ENCODE results near the gene PRICKLE4. TPM values are rescaled to one million over a fixed set of nuclear protein-coding genes. Genes with fewer than 3 reads are reported as not detected.

PRICKLE4 gene
- total RNA-seq, 1 experiment from 2014 or later: 6.4 TPM

- no peak for TF ChIP-seq CTCF (IDR thresholded peaks at IDR 0.05; ENCODE audit: unreplicated experiment)
- H3K27ac Mint-ChIP-seq (ENCODE audit: unreplicated experiment): no peak overlapping the region
- H3K9me3 Mint-ChIP-seq (ENCODE audit: low read depth, unreplicated experiment): no peaks in the 10 kb centered on the region
- CTCF ChIA-PET: interaction anchor here (1.1 to 1.4 kb wide), 3 partner anchors 10 to 47 kb away, joined by 3 to 4 read pairs (median 3); partner anchors contain the start of gene TOMM6
- no peak overlapping the region for H3K4me3 Mint-ChIP-seq (ENCODE audit: low read depth, unreplicated experiment)
- no peak for DNase-seq
- no peaks in the 10 kb centered on the region for H3K27me3 Mint-ChIP-seq (ENCODE audit: unreplicated experiment)
- H3K36me3 Mint-ChIP-seq (ENCODE audit: insufficient read depth, unreplicated experiment): peaks cover 9% of the 10 kb centered on the region
- no TSS peak for BruUV-seq (replicated peaks)
- intact Hi-C loops (cut with micrococcal nuclease; ENCODE audit: unreplicated experiment): no loop called here
- H3K4me1 Mint-ChIP-seq (ENCODE audit: low read depth, unreplicated experiment): peaks cover 24% of the 10 kb centered on the region
These were observed 40.0 kb upstream of the PRICKLE4 start for GRCh38 chr6:41740366-41741162.

- H3K36me3 Mint-ChIP-seq (ENCODE audit: insufficient read depth, unreplicated experiment): peaks cover 6% of the 10 kb centered on the region
- BruUV-seq (replicated peaks): no TSS peak
- peaks cover 19% of the 10 kb centered on the region for H3K4me1 Mint-ChIP-seq (ENCODE audit: low read depth, unreplicated experiment)
- CTCF ChIA-PET: interaction anchor here (1.4 kb wide), 3 partner anchors 9 to 34 kb away, joined by 3 to 4 read pairs (median 3); no protein-coding TSS in a partner anchor
- no peaks in the 10 kb centered on the region for H3K27me3 Mint-ChIP-seq (ENCODE audit: unreplicated experiment)
- H3K9me3 Mint-ChIP-seq (ENCODE audit: low read depth, unreplicated experiment): no peaks in the 10 kb centered on the region
- H3K4me3 Mint-ChIP-seq (ENCODE audit: low read depth, unreplicated experiment): peak overlapping the region; percentile 2
- H3K27ac Mint-ChIP-seq (ENCODE audit: unreplicated experiment): peak overlapping the region; percentile 45
- intact Hi-C loops (cut with micrococcal nuclease; ENCODE audit: unreplicated experiment): no loop called here
- TF ChIP-seq CTCF (IDR thresholded peaks at IDR 0.05; ENCODE audit: unreplicated experiment): no peak
- peak; percentile 74 for DNase-seq
These were observed 38.7 kb upstream of the PRICKLE4 start for GRCh38 chr6:41741625-41742490.

- no peak for DNase-seq
- Mint-ChIP-seq H3K4me3 (ENCODE audit: low read depth, unreplicated experiment) (no peak overlapping the region), H3K27ac (ENCODE audit: unreplicated experiment) (no peak overlapping the region), H3K36me3 (ENCODE audit: insufficient read depth, unreplicated experiment) (peaks cover 6% of the 10 kb centered on the region), H3K27me3 (ENCODE audit: unreplicated experiment) (no peaks in the 10 kb centered on the region), H3K9me3 (ENCODE audit: low read depth, unreplicated experiment) (no peaks in the 10 kb centered on the region), H3K4me1 (ENCODE audit: low read depth, unreplicated experiment) (peaks cover 31% of the 10 kb centered on the region)
- no TSS peak for BruUV-seq (replicated peaks)
- TF ChIP-seq CTCF (IDR thresholded peaks at IDR 0.05; ENCODE audit: unreplicated experiment): no peak
- intact Hi-C loops (cut with micrococcal nuclease; ENCODE audit: unreplicated experiment): no loop called here
- CTCF ChIA-PET: no interaction called here
These were observed 37.0 kb upstream of the PRICKLE4 start for GRCh38 chr6:41743406-41744235.

GRCh38 chr6:41744236-41744787 lies 36.3 kb upstream of the PRICKLE4 start:
- H3K27ac Mint-ChIP-seq (ENCODE audit: unreplicated experiment): no peak overlapping the region
- H3K9me3 Mint-ChIP-seq (ENCODE audit: low read depth, unreplicated experiment): no peaks in the 10 kb centered on the region
- peaks cover 31% of the 10 kb centered on the region for H3K4me1 Mint-ChIP-seq (ENCODE audit: low read depth, unreplicated experiment)
- no peaks in the 10 kb centered on the region for H3K27me3 Mint-ChIP-seq (ENCODE audit: unreplicated experiment)
- no peak for DNase-seq
- no TSS peak for BruUV-seq (replicated peaks)
- no peak overlapping the region for H3K4me3 Mint-ChIP-seq (ENCODE audit: low read depth, unreplicated experiment)
- intact Hi-C loops (cut with micrococcal nuclease; ENCODE audit: unreplicated experiment): no loop called here
- peaks cover 6% of the 10 kb centered on the region for H3K36me3 Mint-ChIP-seq (ENCODE audit: insufficient read depth, unreplicated experiment)
- no peak for TF ChIP-seq CTCF (IDR thresholded peaks at IDR 0.05; ENCODE audit: unreplicated experiment)
- CTCF ChIA-PET: interaction anchor here (0.7 kb wide), 2 partner anchors 13 to 312 kb away, joined by 3 read pairs; no protein-coding TSS in a partner anchor

Data from Calu3 (cell line).